Stimulated activated CD4-positive, alpha-beta T cell treated with anti-CD3 and anti-CD28 coated beads, Interleukin-2, amount 100 ng/mL, for 48 hours (primary cell): ENCODE results near the gene COL4A2.

Source experiments
- DNase-seq, 2 donors: peaks; one replicate each; pipeline ENCODE4 v3.0.0-alpha.2; 2020

The COL4A2 gene

GRCh38 chr13:110272651-110273050, 34.4 kb upstream of the COL4A2 start:
- DNase-seq, result no peak

GRCh38 chr13:110273254-110273653, 33.8 kb upstream of the COL4A2 start:
- no peak for DNase-seq

GRCh38 chr13:110274687-110275086, 32.4 kb upstream of the COL4A2 start:
- no peak for DNase-seq

GRCh38 chr13:110275931-110276552, 31.0 kb upstream of the COL4A2 start:
- DNase-seq, result no peak

- no peak for DNase-seq
Measured at GRCh38 chr13:110276553-110276950, 30.5 kb upstream of the COL4A2 start.

- DNase-seq, result no peak
Measured at GRCh38 chr13:110277357-110277975, 29.6 kb upstream of the COL4A2 start.

- no peak for DNase-seq
Measured at GRCh38 chr13:110278859-110279258, 28.2 kb upstream of the COL4A2 start.

- no peak for DNase-seq
Measured at GRCh38 chr13:110279684-110280083, 27.4 kb upstream of the COL4A2 start.

GRCh38 chr13:110280231-110280813, 26.8 kb upstream of the COL4A2 start:
- DNase-seq, result no peak

GRCh38 chr13:110280985-110281688, 25.9 kb upstream of the COL4A2 start:
- DNase-seq, result no peak

- DNase-seq, result no peak
Measured at GRCh38 chr13:110281736-110282135, 25.3 kb upstream of the COL4A2 start.

- no peak for DNase-seq
Measured at GRCh38 chr13:110282316-110282841, 24.7 kb upstream of the COL4A2 start.

- DNase-seq, result no peak
Measured at GRCh38 chr13:110283736-110284517, 23.2 kb upstream of the COL4A2 start.

- DNase-seq, result no peak
Measured at GRCh38 chr13:110284779-110285484, 22.2 kb upstream of the COL4A2 start.

GRCh38 chr13:110285991-110286832, 20.9 kb upstream of the COL4A2 start:
- no peak for DNase-seq

GRCh38 chr13:110286833-110287819, 20.0 kb upstream of the COL4A2 start:
- DNase-seq, result no peak

GRCh38 chr13:110289174-110289573, 17.9 kb upstream of the COL4A2 start:
- DNase-seq, result no peak

GRCh38 chr13:110289661-110290060, 17.4 kb upstream of the COL4A2 start:
- no peak for DNase-seq

- no peak for DNase-seq
Measured at GRCh38 chr13:110290153-110290552, 16.9 kb upstream of the COL4A2 start.

- no peak for DNase-seq
Measured at GRCh38 chr13:110290826-110291225, 16.3 kb upstream of the COL4A2 start.
